ENCODE results near the gene UNC5B. TPM values are rescaled to one million over a fixed set of nuclear protein-coding genes. Genes with fewer than 3 reads are reported as not detected.

UNC5B gene
- total and polyA plus RNA-seq, 2 experiments from 2014 or later, result 12.7 to 15.5 TPM

- Histone ChIP-seq H4K20me1 (ENCODE audit: insufficient read depth, poor library complexity, severe bottlenecking) (no peaks in the 10 kb centered on the region), H3K27me3 (no peaks in the 10 kb centered on the region), H3K9me3 (ENCODE audit: low read depth) (no peaks in the 10 kb centered on the region), H3K79me2 (no peaks in the 10 kb centered on the region), H2AFZ (no peak overlapping the region), H3K27ac (peak overlapping the region; percentile 88), H3K4me1 (ENCODE audit: insufficient read depth) (peaks cover 75% of the 10 kb centered on the region), H3K9me2 (replicated peaks; ENCODE audit: insufficient read depth) (no peaks in the 10 kb centered on the region), H3K4me2 (no peak overlapping the region), H3K36me3 (replicated peaks; ENCODE audit: insufficient read depth, low read depth) (no peaks in the 10 kb centered on the region), H3K4me3 (no peak overlapping the region)
- no peak for TF ChIP-seq CTCF (IDR thresholded peaks at IDR 0.05; ENCODE audit: poor library complexity)
- TF ChIP-seq EZH2phosphoT487 (IDR thresholded peaks at IDR 0.05; ENCODE audit: low read depth, severe bottlenecking, unreplicated experiment), result no peak
- no peak for TF ChIP-seq EZH2 (IDR thresholded peaks at IDR 0.05; ENCODE audit: borderline replicate concordance)
- WGBS (ENCODE audit: low lambda C conversion rate, missing lambda C conversion rate), result 69% methylated on average over 13 of the region's 13 CpGs
- peak; percentile 55 for DNase-seq (ENCODE audit: low spot score)
Measured at GRCh38 chr10:71338728-71339495, 126.5 kb downstream of the UNC5B start.

DNA sequence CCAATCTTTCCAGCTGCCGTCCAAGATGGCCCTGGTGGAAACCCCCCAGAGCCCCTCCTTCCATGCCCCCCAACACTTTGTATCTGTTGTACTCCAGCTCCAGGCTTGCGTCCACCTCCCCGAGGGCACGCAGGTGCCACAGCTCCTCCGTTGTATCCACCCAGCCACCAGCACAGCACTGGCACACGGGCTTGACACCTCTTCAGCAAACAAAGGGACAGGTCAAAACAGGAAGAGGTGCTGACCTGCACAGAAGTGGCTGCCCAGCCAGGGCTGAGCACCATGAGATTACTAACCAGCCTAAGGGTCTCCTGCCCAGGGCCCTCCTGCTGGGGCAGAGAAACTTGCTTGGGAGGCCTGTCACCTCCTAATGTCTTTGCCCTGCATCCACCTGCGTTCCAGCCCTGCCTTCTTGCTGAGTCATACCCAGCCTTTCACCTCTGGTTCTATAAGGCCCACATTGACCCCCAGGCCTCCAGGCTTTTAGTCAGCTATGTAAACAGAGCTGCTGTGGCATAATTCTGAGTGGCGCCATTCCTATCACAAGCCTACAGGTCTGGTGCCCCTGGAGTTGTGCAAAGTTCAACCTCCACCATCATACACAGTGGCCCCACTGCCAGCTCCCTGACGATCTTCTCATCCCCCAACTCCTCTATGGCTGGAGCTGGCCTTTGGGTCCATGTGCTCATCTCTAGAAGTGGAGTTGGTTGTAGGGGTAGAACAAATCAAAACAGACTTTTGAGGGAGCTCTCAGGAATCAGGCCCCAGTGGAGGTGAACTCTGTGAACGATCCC, 127.6 kb downstream of the UNC5B start:
- TF ChIP-seq CTCF (IDR thresholded peaks at IDR 0.05; ENCODE audit: poor library complexity) (no peak), EZH2phosphoT487 (IDR thresholded peaks at IDR 0.05; ENCODE audit: low read depth, severe bottlenecking, unreplicated experiment) (no peak), EZH2 (IDR thresholded peaks at IDR 0.05; ENCODE audit: borderline replicate concordance) (no peak)
- no peak overlapping the region for H2AFZ ChIP-seq
- no peak overlapping the region for H3K4me3 ChIP-seq
- no peaks in the 10 kb centered on the region for H3K79me2 ChIP-seq
- H3K27ac ChIP-seq, result peak overlapping the region; percentile 93
- peak; percentile 86 for DNase-seq (ENCODE audit: low spot score)
- H3K36me3 ChIP-seq (replicated peaks; ENCODE audit: insufficient read depth, low read depth), result no peaks in the 10 kb centered on the region
- H3K4me1 ChIP-seq (ENCODE audit: insufficient read depth), result peaks cover 76% of the 10 kb centered on the region
- no peaks in the 10 kb centered on the region for H4K20me1 ChIP-seq (ENCODE audit: insufficient read depth, poor library complexity, severe bottlenecking)
- H3K27me3 ChIP-seq, result no peaks in the 10 kb centered on the region
- 76% methylated on average over 10 of the region's 10 CpGs for WGBS (ENCODE audit: low lambda C conversion rate, missing lambda C conversion rate)
- peak overlapping the region; percentile 45 for H3K4me2 ChIP-seq
- H3K9me2 ChIP-seq (replicated peaks; ENCODE audit: insufficient read depth), result no peaks in the 10 kb centered on the region
- H3K9me3 ChIP-seq (ENCODE audit: low read depth), result no peaks in the 10 kb centered on the region

DNA sequence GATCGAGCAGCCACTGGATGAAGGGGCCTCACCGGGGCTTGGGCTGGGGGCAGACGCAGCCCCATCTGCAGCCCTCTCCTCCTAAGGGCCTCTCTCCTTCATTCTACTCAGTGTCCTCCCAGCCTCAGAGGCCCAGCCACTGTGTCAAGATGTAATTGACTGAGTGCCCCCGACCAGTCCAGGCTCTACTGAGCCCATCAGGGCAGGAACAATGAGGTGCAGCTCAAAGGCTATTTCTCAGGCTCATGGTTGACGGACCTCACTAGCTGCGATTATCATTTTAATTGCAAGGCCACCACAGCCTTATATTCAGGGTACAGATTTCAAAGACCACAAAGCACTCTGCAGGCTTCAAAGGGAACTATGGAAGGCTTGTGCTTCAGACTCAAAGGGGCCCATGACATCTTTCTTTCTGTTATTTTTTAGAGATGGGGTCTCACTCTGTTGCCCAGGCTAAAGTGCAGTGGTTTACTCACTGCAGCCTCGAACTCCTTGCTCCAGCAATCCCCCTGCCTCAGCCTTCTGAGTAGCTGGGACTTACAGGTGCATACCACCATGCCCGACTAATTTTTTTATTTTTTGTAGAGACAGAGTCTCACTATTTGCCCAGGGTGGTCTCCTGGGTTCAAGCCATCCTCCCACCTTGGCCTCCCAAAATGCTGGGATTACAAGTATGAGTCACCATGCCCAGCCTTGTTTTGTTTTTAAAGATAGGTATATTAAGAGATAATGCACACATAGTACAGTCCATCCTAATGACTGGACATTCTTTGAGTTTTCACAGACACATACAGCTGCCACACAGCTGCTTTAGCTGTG, 130.4 kb downstream of the UNC5B start:
- no peaks in the 10 kb centered on the region for H4K20me1 ChIP-seq (ENCODE audit: insufficient read depth, poor library complexity, severe bottlenecking)
- no peak overlapping the region for H3K4me3 ChIP-seq
- no peak overlapping the region for H3K4me2 ChIP-seq
- WGBS (ENCODE audit: low lambda C conversion rate, missing lambda C conversion rate), result 90% methylated on average over 8 of the region's 8 CpGs
- no peaks in the 10 kb centered on the region for H3K36me3 ChIP-seq (replicated peaks; ENCODE audit: insufficient read depth, low read depth)
- no peak for TF ChIP-seq EZH2 (IDR thresholded peaks at IDR 0.05; ENCODE audit: borderline replicate concordance)
- no peak for TF ChIP-seq EZH2phosphoT487 (IDR thresholded peaks at IDR 0.05; ENCODE audit: low read depth, severe bottlenecking, unreplicated experiment)
- no peak for TF ChIP-seq CTCF (IDR thresholded peaks at IDR 0.05; ENCODE audit: poor library complexity)
- no peak overlapping the region for H2AFZ ChIP-seq
- H3K9me3 ChIP-seq (ENCODE audit: low read depth), result no peaks in the 10 kb centered on the region
- peak overlapping the region; percentile 93 for H3K27ac ChIP-seq
- DNase-seq (ENCODE audit: low spot score), result no peak
- no peaks in the 10 kb centered on the region for H3K27me3 ChIP-seq
- H3K79me2 ChIP-seq, result no peaks in the 10 kb centered on the region
- H3K4me1 ChIP-seq (ENCODE audit: insufficient read depth), result peaks cover 76% of the 10 kb centered on the region
- no peaks in the 10 kb centered on the region for H3K9me2 ChIP-seq (replicated peaks; ENCODE audit: insufficient read depth)
